HEK293 (cell line): ENCODE data around the gene SNX4.

Source experiments
- CTCF ChIA-PET: fragments of 350-600 bp; formaldehyde crosslinking; extraction: SDS; loops from one replicate; lab custom pipeline; 2021; ENCODE audit warnings: antibody characterized with exemption; lab: Yijun Ruan, JAX
- POLR2A ChIA-PET: fragments of 300-600 bp; formaldehyde crosslinking; extraction: SDS; loops from one replicate; lab custom pipeline; 2020; ENCODE audit warnings: antibody characterized with exemption, inconsistent platforms; lab: Yijun Ruan, JAX
- H3K27ac ChIP-seq: fragments of 200-500 bp; sonication (Bioruptor generic); 2 replicates; pipeline ENCODE4 v1.5.1; 2014; ENCODE audit warnings: low read depth, low read length, control low read depth, inconsistent platforms; ENCODE audit errors: extremely low read depth
- H3K36me3 ChIP-seq, 2 experiments: fragments of 200-500 bp in 1 of 2; sonication (Bioruptor generic) in 1 of 2; 1 replicate in 1 of 2; 2 replicates in 1 of 2; pipeline ENCODE4 v1.5.1; 2014 to 2017; ENCODE audit warnings: inconsistent platforms in 2 of 2, low read length in 2 of 2; ENCODE audit not compliant: control insufficient read depth in 2 of 2, insufficient read depth in 1 of 2
- H3K4me1 ChIP-seq: fragments of 200-500 bp; sonication (Bioruptor generic); 2 replicates; pipeline ENCODE4 v1.5.1; 2014; ENCODE audit warnings: mild to moderate bottlenecking, low read length, inconsistent platforms; ENCODE audit not compliant: control insufficient read depth, insufficient read depth
- H3K4me3 ChIP-seq: 2 replicates; pipeline ENCODE4 v1.5.1; 2011; ENCODE audit warnings: low read depth, mild to moderate bottlenecking, control low read depth, low read length, moderate library complexity
- H3K9me3 ChIP-seq: fragments of 200-500 bp; sonication (Bioruptor generic); 2 replicates; pipeline ENCODE4 v1.5.1; 2014; ENCODE audit warnings: low read depth, low read length, inconsistent platforms; ENCODE audit not compliant: control insufficient read depth, insufficient read depth
- BCL11A ChIP-seq: fragments of 450-650 bp; formaldehyde crosslinking; IDR thresholded peaks from 2 replicates; pipeline ENCODE4 v1.5.1; 2016; ENCODE audit warnings: low read depth, missing biosample characterization, missing genetic modification characterization
- FEZF1 ChIP-seq: fragments of 450-650 bp; formaldehyde crosslinking; IDR thresholded peaks from 2 replicates; pipeline ENCODE4 v1.5.1; 2016; ENCODE audit warnings: missing biosample characterization, missing genetic modification characterization
- GFI1B ChIP-seq: fragments of 450-650 bp; formaldehyde crosslinking; IDR thresholded peaks from 2 replicates; pipeline ENCODE4 v1.5.1; 2016; ENCODE audit warnings: missing biosample characterization, missing genetic modification characterization
- IKZF3 ChIP-seq: fragments of 450-650 bp; IDR thresholded peaks from 2 replicates; pipeline ENCODE4 v1.5.0; 2018; ENCODE audit warnings: missing biosample characterization, mild to moderate bottlenecking, missing genetic modification characterization, moderate library complexity
- KLF1 ChIP-seq: fragments of 450-650 bp; formaldehyde crosslinking; IDR thresholded peaks from 2 replicates; pipeline ENCODE4 v1.5.1; 2016; ENCODE audit warnings: missing biosample characterization, missing genetic modification characterization
- KLF16 ChIP-seq: fragments of 450-650 bp; formaldehyde crosslinking; IDR thresholded peaks from 2 replicates; pipeline ENCODE4 v1.5.1; 2017; ENCODE audit warnings: missing biosample characterization, missing genetic modification characterization
- KLF8 ChIP-seq: fragments of 450-650 bp; formaldehyde crosslinking; IDR thresholded peaks from 2 replicates; pipeline ENCODE4 v1.5.1; 2016; ENCODE audit warnings: missing biosample characterization, missing genetic modification characterization
- OVOL3 ChIP-seq: fragments of 450-650 bp; formaldehyde crosslinking; IDR thresholded peaks from 2 replicates; pipeline ENCODE4 v1.5.1; 2016; ENCODE audit warnings: missing biosample characterization, missing genetic modification characterization
- SP7 ChIP-seq: fragments of 450-650 bp; formaldehyde crosslinking; IDR thresholded peaks from 2 replicates; pipeline ENCODE4 v1.5.1; 2016; ENCODE audit warnings: missing biosample characterization, missing genetic modification characterization
- ZBTB8A ChIP-seq: fragments of 450-650 bp; formaldehyde crosslinking; IDR thresholded peaks from 2 replicates; pipeline ENCODE4 v1.5.1; 2016; ENCODE audit warnings: missing biosample characterization, missing genetic modification characterization
- ZEB2 ChIP-seq: fragments of 450-650 bp; formaldehyde crosslinking; IDR thresholded peaks from 2 replicates; pipeline ENCODE4 v1.5.1; 2016; ENCODE audit warnings: missing biosample characterization, missing genetic modification characterization
- ZNF10 ChIP-seq: fragments of 450-650 bp; formaldehyde crosslinking; IDR thresholded peaks from 2 replicates; pipeline ENCODE4 v1.5.1; 2017; ENCODE audit warnings: missing biosample characterization, missing genetic modification characterization
- ZNF133 ChIP-seq: fragments of 450-650 bp; formaldehyde crosslinking; IDR thresholded peaks from 2 replicates; pipeline ENCODE4 v1.5.1; 2016; ENCODE audit warnings: missing biosample characterization, missing genetic modification characterization
- ZNF19 ChIP-seq: fragments of 450-650 bp; formaldehyde crosslinking; IDR thresholded peaks from 2 replicates; pipeline ENCODE4; 2016; ENCODE audit warnings: missing biosample characterization, missing genetic modification characterization, low read depth
- ZNF266 ChIP-seq: fragments of 450-650 bp; formaldehyde crosslinking; IDR thresholded peaks from 2 replicates; pipeline ENCODE4 v1.5.1; 2016; ENCODE audit warnings: missing biosample characterization, missing genetic modification characterization, low read depth
- ZNF366 ChIP-seq: fragments of 450-650 bp; formaldehyde crosslinking; conservative IDR thresholded peaks from 2 replicates; pipeline ENCODE4 v1.5.1; 2016; ENCODE audit warnings: missing biosample characterization, missing genetic modification characterization
- ZNF654 ChIP-seq: fragments of 450-650 bp; formaldehyde crosslinking; IDR thresholded peaks from 2 replicates; pipeline ENCODE4 v1.5.1; 2016; ENCODE audit warnings: low read depth, missing biosample characterization, missing genetic modification characterization
- ZNF670 ChIP-seq: fragments of 450-650 bp; formaldehyde crosslinking; IDR thresholded peaks from 2 replicates; pipeline ENCODE4 v1.5.1; 2016; ENCODE audit warnings: missing biosample characterization, missing genetic modification characterization, low read depth
- ZXDB ChIP-seq: fragments of 450-650 bp; formaldehyde crosslinking; IDR thresholded peaks from 2 replicates; pipeline ENCODE4 v1.5.1; 2016; ENCODE audit warnings: missing biosample characterization, missing genetic modification characterization
- TF ChIP-seq, protein P1 (sequence below): fragments of 450-650 bp; formaldehyde crosslinking; IDR thresholded peaks from 2 replicates; pipeline ENCODE4 v1.5.1; 2017; ENCODE audit warnings: missing biosample characterization, missing genetic modification characterization
- TF ChIP-seq, protein P2 (sequence below): fragments of 450-650 bp; formaldehyde crosslinking; IDR thresholded peaks from 2 replicates; pipeline ENCODE4 v1.5.1; 2016; ENCODE audit warnings: missing biosample characterization, missing genetic modification characterization
- TF ChIP-seq, protein P3 (sequence below): fragments of 450-650 bp; formaldehyde crosslinking; conservative IDR thresholded peaks from 2 replicates; pipeline ENCODE4 v1.5.1; 2016; ENCODE audit warnings: low read depth, missing biosample characterization, missing genetic modification characterization
- TF ChIP-seq, protein P4 (sequence below): fragments of 450-650 bp; formaldehyde crosslinking; IDR thresholded peaks from 2 replicates; pipeline ENCODE4 v1.5.1; 2017; ENCODE audit warnings: missing biosample characterization, missing genetic modification characterization

SNX4 gene

DNA sequence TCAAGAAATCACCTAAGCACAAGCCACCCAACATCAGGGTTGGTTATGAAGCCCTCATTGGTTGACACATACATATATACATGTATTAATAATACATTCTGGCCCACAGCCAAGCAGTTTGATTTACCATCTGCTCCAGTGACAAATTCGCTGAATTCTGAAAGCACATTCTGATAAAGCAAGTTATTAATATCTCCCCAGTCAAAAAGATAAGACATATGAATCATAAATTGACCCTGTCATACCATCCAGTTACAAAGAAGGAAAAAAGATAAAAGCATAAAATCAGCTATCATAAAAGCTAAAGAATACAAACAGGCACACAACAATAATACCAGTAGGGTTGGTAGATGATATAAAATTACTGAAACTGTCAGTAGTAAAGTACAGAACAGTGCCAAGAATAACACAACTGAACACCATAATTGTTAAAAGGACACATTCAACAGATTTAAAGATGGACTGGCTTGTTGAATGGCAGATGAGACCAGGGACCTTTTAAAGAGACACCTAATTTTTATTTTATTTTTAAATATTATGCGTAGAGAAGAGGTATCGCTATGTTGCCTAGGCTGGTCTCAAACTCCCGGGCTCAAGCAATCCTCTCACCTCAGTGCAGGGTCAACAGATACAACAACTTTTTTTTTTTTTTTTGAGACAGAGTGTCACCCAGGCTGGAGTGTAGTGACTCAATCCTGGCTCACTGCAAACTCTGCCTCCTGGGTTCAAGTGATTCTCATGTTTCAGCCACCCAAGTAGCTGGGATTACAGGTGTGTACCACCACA, 7.7 kb downstream of the SNX4 start (continued):
- TF ChIP-seq ZNF366 (tag by site-specific recombination): peak; percentile 66; the same call in 1 of the 2 replicates
- peak; percentile 36; the same call in 1 of the 2 replicates for TF ChIP-seq SP7 (tag by site-specific recombination)
- peak; percentile 94 for TF ChIP-seq BCL11A (tag by site-specific recombination)
- peak; percentile 15; the same call in 1 of the 2 replicates for TF ChIP-seq ZBTB8A (tag by site-specific recombination)
- TF ChIP-seq ZNF10 (tag by site-specific recombination): no peak
- TF ChIP-seq OVOL3 (tag by site-specific recombination): peak; percentile 85
- TF ChIP-seq ZEB2 (tag by site-specific recombination): peak; percentile 70
- TF ChIP-seq IKZF3 (tag by site-specific recombination): peak; percentile 64; the same call in 1 of the 2 replicates
- TF ChIP-seq, protein P1, sequence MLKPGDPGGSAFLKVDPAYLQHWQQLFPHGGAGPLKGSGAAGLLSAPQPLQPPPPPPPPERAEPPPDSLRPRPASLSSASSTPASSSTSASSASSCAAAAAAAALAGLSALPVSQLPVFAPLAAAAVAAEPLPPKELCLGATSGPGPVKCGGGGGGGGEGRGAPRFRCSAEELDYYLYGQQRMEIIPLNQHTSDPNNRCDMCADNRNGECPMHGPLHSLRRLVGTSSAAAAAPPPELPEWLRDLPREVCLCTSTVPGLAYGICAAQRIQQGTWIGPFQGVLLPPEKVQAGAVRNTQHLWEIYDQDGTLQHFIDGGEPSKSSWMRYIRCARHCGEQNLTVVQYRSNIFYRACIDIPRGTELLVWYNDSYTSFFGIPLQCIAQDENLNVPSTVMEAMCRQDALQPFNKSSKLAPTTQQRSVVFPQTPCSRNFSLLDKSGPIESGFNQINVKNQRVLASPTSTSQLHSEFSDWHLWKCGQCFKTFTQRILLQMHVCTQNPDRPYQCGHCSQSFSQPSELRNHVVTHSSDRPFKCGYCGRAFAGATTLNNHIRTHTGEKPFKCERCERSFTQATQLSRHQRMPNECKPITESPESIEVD (tag by site-specific recombination): peak; percentile 96
- peak; percentile 89 for TF ChIP-seq ZXDB (tag by site-specific recombination)
- TF ChIP-seq, protein P2, sequence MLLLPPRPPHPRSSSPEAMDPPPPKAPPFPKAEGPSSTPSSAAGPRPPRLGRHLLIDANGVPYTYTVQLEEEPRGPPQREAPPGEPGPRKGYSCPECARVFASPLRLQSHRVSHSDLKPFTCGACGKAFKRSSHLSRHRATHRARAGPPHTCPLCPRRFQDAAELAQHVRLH: peak; percentile 93
- TF ChIP-seq KLF8 (tag by site-specific recombination): peak; percentile 22; the same call in 1 of the 2 replicates
- TF ChIP-seq, protein P3, sequence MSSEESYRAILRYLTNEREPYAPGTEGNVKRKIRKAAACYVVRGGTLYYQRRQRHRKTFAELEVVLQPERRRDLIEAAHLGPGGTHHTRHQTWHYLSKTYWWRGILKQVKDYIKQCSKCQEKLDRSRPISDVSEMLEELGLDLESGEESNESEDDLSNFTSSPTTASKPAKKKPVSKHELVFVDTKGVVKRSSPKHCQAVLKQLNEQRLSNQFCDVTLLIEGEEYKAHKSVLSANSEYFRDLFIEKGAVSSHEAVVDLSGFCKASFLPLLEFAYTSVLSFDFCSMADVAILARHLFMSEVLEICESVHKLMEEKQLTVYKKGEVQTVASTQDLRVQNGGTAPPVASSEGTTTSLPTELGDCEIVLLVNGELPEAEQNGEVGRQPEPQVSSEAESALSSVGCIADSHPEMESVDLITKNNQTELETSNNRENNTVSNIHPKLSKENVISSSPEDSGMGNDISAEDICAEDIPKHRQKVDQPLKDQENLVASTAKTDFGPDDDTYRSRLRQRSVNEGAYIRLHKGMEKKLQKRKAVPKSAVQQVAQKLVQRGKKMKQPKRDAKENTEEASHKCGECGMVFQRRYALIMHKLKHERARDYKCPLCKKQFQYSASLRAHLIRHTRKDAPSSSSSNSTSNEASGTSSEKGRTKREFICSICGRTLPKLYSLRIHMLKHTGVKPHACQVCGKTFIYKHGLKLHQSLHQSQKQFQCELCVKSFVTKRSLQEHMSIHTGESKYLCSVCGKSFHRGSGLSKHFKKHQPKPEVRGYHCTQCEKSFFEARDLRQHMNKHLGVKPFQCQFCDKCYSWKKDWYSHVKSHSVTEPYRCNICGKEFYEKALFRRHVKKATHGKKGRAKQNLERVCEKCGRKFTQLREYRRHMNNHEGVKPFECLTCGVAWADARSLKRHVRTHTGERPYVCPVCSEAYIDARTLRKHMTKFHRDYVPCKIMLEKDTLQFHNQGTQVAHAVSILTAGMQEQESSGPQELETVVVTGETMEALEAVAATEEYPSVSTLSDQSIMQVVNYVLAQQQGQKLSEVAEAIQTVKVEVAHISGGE (tag by site-specific recombination): no peak
- TF ChIP-seq KLF16 (tag by site-specific recombination): no peak
- TF ChIP-seq ZNF19 (tag by site-specific recombination): 0 out of 2 replicates have a peak, but pooled peaks have one; percentile 59
- TF ChIP-seq ZNF654: no peak
- TF ChIP-seq ZNF670 (tag by site-specific recombination): no peak
- no peak for TF ChIP-seq KLF1 (tag by site-specific recombination)
- TF ChIP-seq ZNF133 (tag by site-specific recombination): no peak
- TF ChIP-seq FEZF1: peak; percentile 95
- TF ChIP-seq GFI1B (tag by site-specific recombination): no peak
- TF ChIP-seq ZNF266: peak; percentile 96

DNA sequence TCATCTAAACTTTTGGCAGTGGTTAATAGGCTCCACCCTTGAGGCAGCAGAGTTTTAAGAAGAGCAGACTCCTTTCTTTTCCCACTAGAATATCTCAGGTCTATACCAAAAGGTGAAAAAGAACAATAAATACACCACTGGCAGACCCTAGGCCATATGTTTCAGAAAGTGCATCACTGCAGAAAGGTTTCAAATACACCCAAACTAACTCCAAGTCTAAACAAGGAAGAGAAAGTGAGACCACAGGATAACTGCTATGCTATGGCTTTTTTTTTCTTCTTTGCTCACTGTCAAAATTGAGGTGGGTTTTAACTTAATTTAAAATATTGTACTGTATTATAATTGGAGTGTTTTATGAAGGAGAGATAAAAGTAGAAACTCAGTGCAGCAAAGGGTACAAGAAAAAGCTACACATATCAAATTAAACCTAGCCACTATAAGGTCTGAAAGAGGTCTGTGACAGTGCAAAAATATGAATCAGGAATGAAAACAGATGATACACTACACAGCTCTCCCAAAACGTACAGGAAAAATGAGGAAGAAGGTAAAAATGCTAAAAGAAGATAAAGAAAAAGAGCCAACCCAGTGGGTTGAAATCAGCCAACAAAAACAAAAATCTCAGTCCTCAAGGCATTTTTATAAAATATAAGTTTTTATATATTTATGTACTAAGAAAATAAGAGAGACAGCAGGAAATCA, 8.4 kb downstream of the SNX4 start:
- Histone ChIP-seq H3K4me3 (no peak overlapping the region), H3K27ac (no peak overlapping the region), H3K4me1 (peaks cover 7% of the 10 kb centered on the region; the same call in 1 of the 2 replicates), H3K9me3 (no peaks in the 10 kb centered on the region), H3K36me3 (peaks cover 7 to 54% of the 10 kb centered on the region in 2 experiments; a peak in 2 of 3 replicates)
- ChIA-PET CTCF (no interaction called here), POLR2A (no interaction called here)
- TF ChIP-seq, protein P4, sequence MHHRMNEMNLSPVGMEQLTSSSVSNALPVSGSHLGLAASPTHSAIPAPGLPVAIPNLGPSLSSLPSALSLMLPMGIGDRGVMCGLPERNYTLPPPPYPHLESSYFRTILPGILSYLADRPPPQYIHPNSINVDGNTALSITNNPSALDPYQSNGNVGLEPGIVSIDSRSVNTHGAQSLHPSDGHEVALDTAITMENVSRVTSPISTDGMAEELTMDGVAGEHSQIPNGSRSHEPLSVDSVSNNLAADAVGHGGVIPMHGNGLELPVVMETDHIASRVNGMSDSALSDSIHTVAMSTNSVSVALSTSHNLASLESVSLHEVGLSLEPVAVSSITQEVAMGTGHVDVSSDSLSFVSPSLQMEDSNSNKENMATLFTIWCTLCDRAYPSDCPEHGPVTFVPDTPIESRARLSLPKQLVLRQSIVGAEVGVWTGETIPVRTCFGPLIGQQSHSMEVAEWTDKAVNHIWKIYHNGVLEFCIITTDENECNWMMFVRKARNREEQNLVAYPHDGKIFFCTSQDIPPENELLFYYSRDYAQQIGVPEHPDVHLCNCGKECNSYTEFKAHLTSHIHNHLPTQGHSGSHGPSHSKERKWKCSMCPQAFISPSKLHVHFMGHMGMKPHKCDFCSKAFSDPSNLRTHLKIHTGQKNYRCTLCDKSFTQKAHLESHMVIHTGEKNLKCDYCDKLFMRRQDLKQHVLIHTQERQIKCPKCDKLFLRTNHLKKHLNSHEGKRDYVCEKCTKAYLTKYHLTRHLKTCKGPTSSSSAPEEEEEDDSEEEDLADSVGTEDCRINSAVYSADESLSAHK (tag by site-specific recombination): no peak
